ENCODE data around the gene CDK5.

- no peak for TF ChIP-seq CTCF (IDR thresholded peaks at IDR 0.05)
- TF ChIP-seq POLR2A (IDR thresholded peaks at IDR 0.05): no peak
Measured at GRCh38 chr7:151048911-151049463, 8.7 kb downstream of the CDK5 start.

Measured in prostate gland (tissue), 2 donors.